Measurements from ENCODE around the gene SHMT1.
"Not testable (repeated sequence)": the region's sequence is repeated elsewhere in the genome, so short reads cannot be mapped to it uniquely, and the experiment has no call there.

SHMT1 gene

DNA sequence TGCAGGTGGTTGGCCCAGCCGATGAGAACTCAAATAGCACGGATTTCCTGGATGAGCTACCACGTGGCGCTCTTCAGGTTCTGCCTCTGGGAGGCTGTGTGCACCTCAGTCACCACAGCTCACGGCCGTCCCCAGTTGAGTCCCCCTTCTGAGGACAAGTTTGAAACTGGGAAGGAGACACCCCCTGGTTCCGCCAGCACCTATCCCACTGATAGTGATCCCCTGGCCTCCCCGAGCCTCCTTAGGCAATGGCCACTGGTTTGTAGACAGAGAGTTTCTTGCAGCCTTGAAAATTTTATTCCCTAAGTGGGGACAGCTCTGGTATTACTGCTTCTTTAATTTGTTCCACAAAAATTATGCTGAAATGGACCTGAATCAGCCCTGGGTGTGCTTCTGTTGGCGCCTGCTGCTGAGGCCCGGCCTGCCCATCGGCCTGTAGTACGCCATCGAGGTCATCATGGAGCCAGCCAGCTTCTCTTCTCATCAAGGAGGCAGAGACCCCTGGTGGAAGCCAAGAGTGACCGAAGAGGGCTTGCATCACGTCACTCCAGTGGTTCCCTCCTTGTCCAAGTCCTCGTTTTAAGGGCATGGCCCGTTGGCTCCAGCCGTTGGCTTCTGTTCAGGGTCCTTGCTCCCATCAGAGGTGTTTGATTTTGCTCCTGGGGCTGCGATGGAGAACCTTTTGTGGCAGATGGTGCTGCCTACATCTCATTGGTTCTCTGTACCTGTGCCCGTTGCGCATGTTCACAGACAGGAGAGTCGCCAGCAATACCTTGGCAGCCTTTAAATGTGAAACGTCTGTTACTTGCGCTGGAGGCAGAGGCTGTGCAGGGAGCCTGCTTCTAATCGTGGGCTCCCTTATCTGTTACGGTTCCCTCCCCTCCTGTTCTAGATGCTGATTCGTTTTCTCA is 39.0 kb downstream of the SHMT1 start:
- no peak for DNase-seq (ENCODE audit: low spot score)

- no peak for DNase-seq (ENCODE audit: low spot score)
Measured at GRCh38 chr17:18323507-18324139, 39.7 kb downstream of the SHMT1 start.

- DNase-seq (ENCODE audit: low spot score): no peak
Measured at GRCh38 chr17:18323007-18323406, 40.3 kb downstream of the SHMT1 start.

DNA sequence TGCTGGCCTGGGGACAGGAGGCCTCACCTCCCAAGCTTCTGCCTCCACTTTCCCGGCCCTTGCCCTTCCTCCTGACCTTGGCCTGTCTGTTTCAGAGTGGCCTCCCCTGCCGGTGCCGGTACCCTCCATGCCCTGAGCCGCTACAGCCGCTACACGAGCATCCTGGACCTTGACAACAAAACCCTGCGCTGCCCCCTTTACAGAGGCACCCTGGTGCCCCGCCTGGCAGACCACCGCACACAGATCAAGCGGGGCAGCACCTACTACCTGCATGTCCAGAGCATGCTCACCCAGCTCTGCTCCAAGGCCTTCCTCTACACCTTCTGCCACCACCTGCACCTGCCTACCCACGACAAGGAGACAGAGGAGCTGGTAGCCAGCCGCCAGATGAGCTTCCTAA is 40.8 kb downstream of the SHMT1 start:
- no peak for DNase-seq (ENCODE audit: low spot score)

DNA sequence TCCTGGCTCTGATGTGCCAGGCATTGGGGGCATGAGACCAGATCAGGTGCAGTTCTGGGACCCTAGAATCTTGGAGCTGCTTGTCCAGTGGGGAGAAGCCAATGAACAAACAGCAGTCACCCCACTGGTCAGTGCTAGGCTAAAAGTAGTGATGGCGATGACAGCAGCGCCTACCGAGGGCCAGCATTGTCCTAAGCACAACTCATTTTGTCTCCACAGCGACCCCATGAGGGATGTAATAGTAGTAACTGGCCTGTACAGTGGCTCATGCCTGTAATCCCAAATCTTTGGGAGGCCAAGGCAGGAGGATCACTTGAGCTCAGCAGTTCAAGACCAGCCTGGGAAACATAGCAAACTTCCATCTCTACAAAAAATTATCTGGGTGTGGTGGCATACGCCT is 42.0 kb downstream of the SHMT1 start:
- no peak for DNase-seq (ENCODE audit: low spot score)

DNA sequence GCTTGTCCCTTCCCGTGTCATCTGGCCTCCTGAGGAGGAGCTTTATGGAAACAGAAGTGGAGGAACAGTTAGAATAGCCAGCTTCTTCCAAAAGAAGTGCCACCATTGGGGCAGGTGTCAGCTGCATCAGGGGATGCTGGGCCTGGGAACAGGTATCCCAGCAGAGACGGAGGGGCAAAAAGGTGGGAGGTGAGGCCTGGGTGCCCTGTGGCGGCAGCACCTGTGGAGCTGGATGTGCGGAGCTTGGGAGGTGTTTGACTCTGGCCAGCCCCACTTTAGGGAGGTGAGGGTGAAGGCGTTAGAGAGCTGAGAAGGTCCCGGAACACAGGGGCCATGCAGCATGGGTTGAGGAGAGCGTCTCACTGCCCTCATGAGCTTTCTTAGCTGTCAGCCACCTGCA is 43.0 kb downstream of the SHMT1 start:
- no peak for DNase-seq (ENCODE audit: low spot score)

GRCh38 chr17:18319604-18320256 is 43.6 kb downstream of the SHMT1 start:
- DNase-seq (ENCODE audit: low spot score): peak; percentile 13

DNA sequence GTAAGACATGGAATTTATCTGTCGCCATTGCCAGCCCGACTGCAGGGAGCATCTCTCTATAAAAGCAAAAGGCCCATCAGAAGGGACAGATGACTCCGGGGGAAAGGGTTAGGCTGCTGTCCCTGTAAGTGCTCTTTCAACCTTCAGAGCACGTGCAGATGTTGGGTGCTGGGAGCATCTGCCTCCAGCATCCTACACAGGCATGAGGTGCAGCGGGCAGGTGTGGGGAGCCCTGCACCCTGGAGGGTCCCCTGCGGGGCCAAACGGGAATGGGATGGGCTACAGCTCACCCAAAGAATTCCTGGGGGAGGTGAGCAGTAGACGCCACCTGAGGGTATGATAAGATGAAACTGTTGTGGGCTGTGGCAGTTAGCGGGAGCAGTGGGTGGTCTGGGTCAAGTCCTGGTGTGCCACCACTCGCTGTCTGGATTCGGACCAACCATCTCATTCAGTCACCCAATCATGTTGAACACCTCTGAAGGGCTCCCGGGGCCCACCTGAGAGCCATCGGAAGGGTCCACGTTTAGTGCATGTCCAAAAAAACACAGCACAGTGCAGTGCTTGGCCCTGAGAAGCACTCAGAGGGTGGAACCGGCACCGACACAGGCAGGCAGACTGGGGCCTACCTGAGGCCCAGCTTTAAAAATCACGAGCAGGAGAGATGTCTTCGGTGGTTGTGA is 44.4 kb downstream of the SHMT1 start:
- no peak for DNase-seq (ENCODE audit: low spot score)

- DNase-seq (ENCODE audit: low spot score): no peak
Measured at GRCh38 chr17:18318117-18318516, 45.2 kb downstream of the SHMT1 start.

GRCh38 chr17:18315961-18316360 is 47.4 kb downstream of the SHMT1 start:
- no peak for DNase-seq (ENCODE audit: low spot score)

DNA sequence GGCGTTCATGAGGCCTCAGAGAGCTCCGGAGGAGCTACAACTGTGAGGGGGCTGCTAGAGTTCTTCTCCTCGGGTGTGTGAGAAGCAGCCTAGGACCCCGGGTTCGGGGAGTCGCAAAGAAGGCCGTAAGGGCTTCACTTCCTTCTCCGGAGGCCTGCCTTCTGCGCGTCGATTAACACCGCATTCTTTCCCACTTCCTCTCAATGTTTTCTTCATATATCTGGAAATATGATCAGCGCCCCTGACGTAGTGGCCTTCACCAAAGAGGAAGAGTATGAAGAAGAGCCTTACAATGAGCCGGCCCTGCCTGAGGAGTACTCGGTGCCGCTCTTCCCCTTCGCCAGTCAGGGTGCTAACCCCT is 47.8 kb downstream of the SHMT1 start:
- DNase-seq (ENCODE audit: low spot score): peak; percentile 20

DNA sequence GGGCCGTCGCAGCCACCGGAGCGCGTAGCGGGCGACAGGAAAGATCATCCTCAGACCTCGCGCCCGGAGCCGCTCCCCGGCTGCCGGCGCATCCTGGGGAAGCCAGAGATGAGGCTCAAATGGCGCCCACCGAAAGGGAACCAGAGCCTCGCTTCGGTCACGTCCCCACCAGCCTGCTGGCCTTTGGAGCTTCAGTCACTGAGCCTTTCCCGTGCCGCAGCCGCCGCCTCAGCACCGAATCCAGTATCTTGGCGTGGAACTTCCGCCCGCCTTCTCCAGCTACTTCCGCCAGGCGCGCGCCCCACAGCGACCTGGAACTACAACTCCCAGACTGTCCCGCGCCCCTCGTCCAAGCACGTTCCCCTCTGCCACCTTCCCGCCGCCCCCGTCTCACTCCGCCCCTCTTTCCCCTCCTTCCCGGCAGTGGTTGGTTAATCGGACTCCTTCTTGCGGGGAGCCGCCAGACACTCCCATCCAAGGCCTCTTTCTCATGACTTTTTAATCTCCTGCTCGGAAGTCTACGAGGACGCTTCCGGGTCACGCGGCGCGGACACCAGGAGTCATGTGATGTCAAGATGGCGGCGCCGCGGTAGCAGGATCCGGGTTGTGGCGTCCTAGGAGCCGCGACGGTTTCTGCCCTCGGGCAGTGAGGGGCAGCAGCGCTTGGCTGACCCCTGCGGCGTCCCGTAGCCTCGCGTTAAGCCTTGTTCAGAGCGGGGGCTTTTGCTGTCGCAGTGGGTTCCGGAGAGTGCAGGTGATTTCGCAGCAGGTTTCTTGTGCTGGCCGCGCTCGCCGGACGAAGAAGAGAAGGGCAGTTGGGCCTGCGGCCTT is 48.4 kb downstream of the SHMT1 start, which contains the start of the genes SMCR8 and TOP3A:
TSS of gene SMCR8 (plus strand) at position 563 of the 831 bp plus-strand sequence. CDS start 497 bp downstream, outside the sequence.
TSS of gene TOP3A (minus strand) at position 264 of the 831 bp plus-strand sequence. CDS start at position 48, 216 bp downstream.
- DNase-seq (ENCODE audit: low spot score): peak; percentile 97

DNA sequence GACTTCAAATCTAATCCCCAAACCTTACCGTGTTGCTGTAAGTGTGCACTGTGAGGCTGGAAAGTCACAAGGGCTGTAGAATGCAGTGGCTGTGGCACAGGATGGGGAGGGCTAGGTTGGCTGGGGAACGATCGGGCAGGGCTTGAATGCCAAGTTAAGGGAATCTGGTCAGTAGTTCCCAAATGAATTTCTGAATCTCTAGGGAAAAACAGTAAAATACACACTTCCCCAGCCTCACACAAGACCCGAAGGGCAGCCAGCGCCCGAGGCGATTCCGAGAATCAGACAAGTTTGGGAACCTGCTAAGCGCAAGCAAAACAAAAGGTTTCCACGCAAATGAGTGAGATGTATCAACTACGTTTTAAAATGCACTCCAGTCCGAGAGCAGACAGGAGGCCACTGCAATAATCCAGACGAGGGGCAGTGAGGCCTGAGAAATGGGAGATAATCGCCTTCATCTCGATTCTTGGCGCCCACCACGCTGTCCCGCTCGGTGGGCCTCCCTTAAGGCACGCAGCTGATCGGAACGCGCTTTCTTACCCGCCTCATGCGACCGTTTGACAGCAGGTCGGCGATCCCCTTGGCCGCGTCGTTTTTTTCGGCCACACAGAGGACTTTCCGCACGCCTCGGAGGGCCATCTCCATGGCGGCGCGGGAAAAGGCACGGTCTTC is 49.2 kb downstream of the SHMT1 start:
- DNase-seq (ENCODE audit: low spot score): no peak

GRCh38 chr17:18309202-18309601 is 54.1 kb downstream of the SHMT1 start:
- DNase-seq (ENCODE audit: low spot score): no peak

- DNase-seq (ENCODE audit: low spot score): not testable (repeated sequence)
Measured at GRCh38 chr17:18303206-18303605, 60.1 kb downstream of the SHMT1 start.

GRCh38 chr17:18300725-18301480 is 62.4 kb downstream of the SHMT1 start:
- no peak for DNase-seq (ENCODE audit: low spot score)

GRCh38 chr17:18298061-18298460 is 65.3 kb downstream of the SHMT1 start:
- not testable (repeated sequence) for DNase-seq (ENCODE audit: low spot score)

DNA sequence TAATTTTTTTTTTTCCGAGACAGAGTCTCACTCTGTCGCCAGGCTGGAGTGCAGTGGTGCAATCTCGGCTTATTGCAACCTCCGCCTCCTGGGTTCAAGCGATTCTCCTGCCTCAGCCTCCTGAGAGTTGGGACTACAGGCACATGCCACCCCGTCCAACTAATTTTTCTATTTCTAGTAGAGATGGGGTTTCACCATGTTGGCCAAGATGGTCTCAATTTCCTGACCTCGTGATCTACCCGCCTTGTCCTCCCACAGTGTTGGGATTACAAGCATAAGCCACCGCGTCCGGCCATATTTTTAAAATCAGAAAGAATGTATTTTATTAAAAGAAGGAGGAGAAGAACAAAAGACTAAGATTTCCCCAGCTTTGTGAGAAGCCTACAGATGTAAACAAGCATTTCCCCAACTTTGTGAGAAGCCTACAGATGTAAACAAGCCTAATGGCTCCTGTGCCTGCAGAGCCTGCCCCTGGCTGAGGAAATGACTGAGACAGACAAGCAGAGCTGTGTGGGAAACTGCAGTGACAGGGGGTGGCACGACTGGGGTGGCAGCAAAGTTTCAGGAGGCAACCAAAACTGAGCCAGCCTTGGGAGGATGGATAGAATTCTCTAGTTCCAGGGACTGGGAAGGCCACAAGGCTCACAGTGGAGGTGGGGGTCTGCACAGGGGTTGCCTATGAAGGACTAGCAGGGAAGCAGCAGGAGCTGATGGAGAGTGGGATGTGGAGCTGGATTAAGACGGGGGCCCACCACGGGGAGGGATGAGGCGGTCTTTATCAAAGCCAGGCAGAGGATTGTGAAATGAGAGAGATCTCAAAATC is 71.4 kb downstream of the SHMT1 start:
- DNase-seq (ENCODE audit: low spot score): no peak

GRCh38 chr17:18285296-18285695 is 78.1 kb downstream of the SHMT1 start:
- no peak for DNase-seq (ENCODE audit: low spot score)
